ENCODE data around the gene CDRT4.

DNA sequence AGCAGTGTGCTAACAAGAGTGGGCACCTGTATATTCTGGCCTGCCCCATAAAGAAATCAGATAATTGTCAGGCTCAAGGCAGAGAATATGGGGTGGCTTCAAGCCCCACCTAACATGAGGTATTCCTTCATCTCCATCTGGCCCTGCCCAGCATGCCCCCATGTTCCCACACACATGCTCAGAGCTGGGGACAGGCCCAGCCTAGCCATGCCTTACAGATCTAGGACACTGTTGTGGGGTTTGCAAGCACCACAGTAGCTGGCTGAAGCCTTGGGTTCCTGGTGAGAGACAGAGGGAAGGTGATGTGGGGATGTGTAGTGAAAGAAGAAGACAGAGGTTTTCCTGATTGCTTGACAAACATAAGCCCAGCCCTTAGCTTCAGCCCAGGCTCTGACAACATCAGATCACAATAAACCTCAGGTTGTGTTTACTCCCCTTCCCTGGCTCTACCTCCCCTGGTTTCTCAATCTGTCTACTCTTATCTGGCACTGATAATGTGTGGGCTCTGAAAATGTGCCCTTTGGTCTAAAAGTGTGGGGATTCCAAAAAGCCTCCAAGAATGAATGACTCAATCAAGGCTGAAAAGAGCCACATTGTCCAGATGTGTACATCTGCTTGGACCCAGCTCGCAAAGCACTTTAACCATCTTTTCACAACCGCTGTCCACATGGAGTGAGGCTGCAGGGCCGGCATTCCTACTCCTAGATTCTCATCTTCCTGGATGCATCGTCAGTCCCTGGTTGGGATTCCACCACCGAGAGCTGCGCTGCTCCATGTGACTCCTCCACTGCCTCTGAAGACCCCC lies 34.4 kb downstream of the CDRT4 start:
- TF ChIP-seq JUNB (IDR thresholded peaks at IDR 0.05) (no peak), HCFC1 (IDR thresholded peaks at IDR 0.05; ENCODE audit: low read length) (no peak), POLR2A (IDR thresholded peaks at IDR 0.05; ENCODE audit: low read depth, low read length) (no peak), BCL11A (IDR thresholded peaks at IDR 0.05; ENCODE audit: low read depth, low read length) (no peak), POLR2AphosphoS5 (IDR thresholded peaks at IDR 0.05; ENCODE audit: low read length) (no peak), CEBPB (IDR thresholded peaks at IDR 0.05; ENCODE audit: borderline replicate concordance in 1 of 2, low read depth in 2 of 2, low read length in 2 of 2) (no peak), ATF3 (IDR thresholded peaks at IDR 0.05; ENCODE audit: borderline replicate concordance, extremely low read depth, low read depth, low read length) (no peak), E2F4 (IDR thresholded peaks at IDR 0.05; ENCODE audit: low read depth, low read length) (no peak), CTCF (IDR thresholded peaks at IDR 0.05 in 2 of 3, conservative IDR thresholded peaks at IDR 0.05 in 1 of 3; ENCODE audit: control insufficient read depth in 2 of 3, extremely low read depth in 1 of 3, insufficient read depth in 1 of 3, low read depth in 3 of 3, low read length in 3 of 3) (no peak), SP1 (IDR thresholded peaks at IDR 0.05; ENCODE audit: low read depth, low read length) (no peak), SREBF2 (IDR thresholded peaks at IDR 0.05; ENCODE audit: low read length) (no peak)
- TF ChIP-seq, protein P1, sequence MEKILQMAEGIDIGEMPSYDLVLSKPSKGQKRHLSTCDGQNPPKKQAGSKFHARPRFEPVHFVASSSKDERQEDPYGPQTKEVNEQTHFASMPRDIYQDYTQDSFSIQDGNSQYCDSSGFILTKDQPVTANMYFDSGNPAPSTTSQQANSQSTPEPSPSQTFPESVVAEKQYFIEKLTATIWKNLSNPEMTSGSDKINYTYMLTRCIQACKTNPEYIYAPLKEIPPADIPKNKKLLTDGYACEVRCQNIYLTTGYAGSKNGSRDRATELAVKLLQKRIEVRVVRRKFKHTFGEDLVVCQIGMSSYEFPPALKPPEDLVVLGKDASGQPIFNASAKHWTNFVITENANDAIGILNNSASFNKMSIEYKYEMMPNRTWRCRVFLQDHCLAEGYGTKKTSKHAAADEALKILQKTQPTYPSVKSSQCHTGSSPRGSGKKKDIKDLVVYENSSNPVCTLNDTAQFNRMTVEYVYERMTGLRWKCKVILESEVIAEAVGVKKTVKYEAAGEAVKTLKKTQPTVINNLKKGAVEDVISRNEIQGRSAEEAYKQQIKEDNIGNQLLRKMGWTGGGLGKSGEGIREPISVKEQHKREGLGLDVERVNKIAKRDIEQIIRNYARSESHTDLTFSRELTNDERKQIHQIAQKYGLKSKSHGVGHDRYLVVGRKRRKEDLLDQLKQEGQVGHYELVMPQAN (conservative IDR thresholded peaks at IDR 0.05), result no peak
